ENCODE measurements around the gene ZNF385D.
"Not testable (repeated sequence)": the region's sequence is repeated elsewhere in the genome, so short reads cannot be mapped to it uniquely, and the experiment has no call there.

ZNF385D gene

GRCh38 chr3:21405671-21406667, 345.0 kb downstream of the ZNF385D start:
- DNase-seq (ENCODE audit: insufficient read length, low spot score) (no peak), FAIRE-seq (no peak)
- no peak for TF ChIP-seq CTCF (IDR thresholded peaks at IDR 0.05; ENCODE audit: insufficient read depth, missing control alignments)

- no peak for DNase-seq (ENCODE audit: insufficient read length, low spot score)
- TF ChIP-seq CTCF (IDR thresholded peaks at IDR 0.05; ENCODE audit: insufficient read depth, missing control alignments) = no peak
- no peak for FAIRE-seq
Measured at GRCh38 chr3:21398461-21398860, 352.5 kb downstream of the ZNF385D start.

GRCh38 chr3:21393683-21394311, 357.2 kb downstream of the ZNF385D start:
- no peak for TF ChIP-seq CTCF (IDR thresholded peaks at IDR 0.05; ENCODE audit: insufficient read depth, missing control alignments)
- DNase-seq (ENCODE audit: insufficient read length, low spot score) (no peak), FAIRE-seq (no peak)

GRCh38 chr3:21392526-21392925, 358.5 kb downstream of the ZNF385D start:
- no peak for TF ChIP-seq CTCF (IDR thresholded peaks at IDR 0.05; ENCODE audit: insufficient read depth, missing control alignments)
- no peak for FAIRE-seq
- DNase-seq (ENCODE audit: insufficient read length, low spot score) = no peak

GRCh38 chr3:21390856-21391255, 360.2 kb downstream of the ZNF385D start:
- DNase-seq (ENCODE audit: insufficient read length, low spot score) (no peak), FAIRE-seq (no peak)
- TF ChIP-seq CTCF (IDR thresholded peaks at IDR 0.05; ENCODE audit: insufficient read depth, missing control alignments) = no peak

- no peak for DNase-seq (ENCODE audit: insufficient read length, low spot score)
- no peak for FAIRE-seq
- TF ChIP-seq CTCF (IDR thresholded peaks at IDR 0.05; ENCODE audit: insufficient read depth, missing control alignments) = no peak
Measured at GRCh38 chr3:21390136-21390535, 360.9 kb downstream of the ZNF385D start.

- DNase-seq (ENCODE audit: insufficient read length, low spot score); FAIRE-seq: not testable (repeated sequence)
Measured at GRCh38 chr3:21387142-21387826, 363.7 kb downstream of the ZNF385D start.

GRCh38 chr3:21378036-21378435, 373.0 kb downstream of the ZNF385D start:
- DNase-seq (ENCODE audit: insufficient read length, low spot score); FAIRE-seq: not testable (repeated sequence)
